SU-DHL-6 (cell line): ENCODE data around the gene IQSEC3.

ENCODE experiments used
- H2AFZ ChIP-seq: fragments of 200-600 bp; sonication (generic); 2 replicates; pipeline ENCODE4 v1.6.1; 2014; ENCODE audit warnings: low read depth, mild to moderate bottlenecking, moderate library complexity, mixed read lengths, antibody characterized with exemption, low read length; ENCODE audit not compliant: severe bottlenecking
- H3F3A ChIP-seq: fragments of 200-600 bp; shearing (Covaris generic); 2 replicates; pipeline ENCODE4 v1.6.0; 2016; ENCODE audit warnings: antibody characterized with exemption, mild to moderate bottlenecking; ENCODE audit not compliant: insufficient read depth
- H3K27ac ChIP-seq: fragments of 200-600 bp; sonication (generic); 2 replicates; pipeline ENCODE4 v1.5.1; 2016; ENCODE audit warnings: low read depth, mild to moderate bottlenecking, low read length, moderate library complexity, mixed read lengths
- H3K27me3 ChIP-seq: fragments of 200-600 bp; sonication (generic), shearing (Covaris generic); 2 replicates; pipeline ENCODE4 v1.6.0; 2014; ENCODE audit warnings: mild to moderate bottlenecking, low read length
- H3K36me3 ChIP-seq: fragments of 200-600 bp; sonication (generic); 2 replicates; pipeline ENCODE4 v1.6.1; 2014; ENCODE audit warnings: mild to moderate bottlenecking, low read length, mixed read lengths
- H3K4me2 ChIP-seq: fragments of 300-600, 200-600 bp; shearing (Covaris generic), sonication (generic); 2 replicates; pipeline ENCODE4 v1.6.0; 2014; ENCODE audit warnings: low read length, low read depth, mild to moderate bottlenecking; ENCODE audit not compliant: poor library complexity, severe bottlenecking
- H3K4me3 ChIP-seq: fragments of 200-600 bp; sonication (generic); 2 replicates; pipeline ENCODE4 v1.5.1; 2014; ENCODE audit warnings: antibody characterized with exemption, low read length, mild to moderate bottlenecking, mixed read lengths; ENCODE audit not compliant: insufficient read depth, poor library complexity, severe bottlenecking
- H3K79me2 ChIP-seq: fragments of 200-600 bp; sonication (generic); 2 replicates; pipeline ENCODE4 v1.6.1; 2014; ENCODE audit warnings: mild to moderate bottlenecking, low read length, moderate library complexity; ENCODE audit not compliant: insufficient read depth
- H3K9ac ChIP-seq: fragments of 200-600 bp; sonication (generic); 2 replicates; pipeline ENCODE4 v1.7.0; 2014; ENCODE audit warnings: mild to moderate bottlenecking, low read length
- H3K9me2 ChIP-seq: fragments of 200-600 bp; sonication (generic); replicated peaks from 2 replicates; pipeline ENCODE4 v1.6.1; 2014; ENCODE audit warnings: low read length; ENCODE audit not compliant: insufficient read depth
- H3K9me3 ChIP-seq: fragments of 200-600 bp; sonication (generic); 2 replicates; pipeline ENCODE4 v1.6.1; 2014; ENCODE audit warnings: low read length, mixed read lengths; ENCODE audit not compliant: insufficient read depth
- H4K20me1 ChIP-seq: fragments of 200-600 bp; sonication (generic); 2 replicates; pipeline ENCODE4 v1.6.1; 2014; ENCODE audit warnings: low read depth, mild to moderate bottlenecking, antibody characterized with exemption, low read length, moderate library complexity, mixed read lengths
- EZH2phosphoT487 ChIP-seq: fragments of 200-600 bp; sonication (generic), shearing (Covaris generic); conservative IDR thresholded peaks from 2 replicates; pipeline ENCODE4 v1.6.1; 2018; ENCODE audit warnings: mild to moderate bottlenecking, antibody characterized with exemption, low read length, moderate library complexity, mixed read lengths
- TF ChIP-seq, protein P1 (sequence below): fragments of 200-600 bp; sonication (generic); IDR thresholded peaks from one replicate; pipeline ENCODE4 v1.5.1; 2017; ENCODE audit warnings: antibody characterized with exemption, mild to moderate bottlenecking, low read length, moderate library complexity; ENCODE audit not compliant: insufficient read depth, poor library complexity, severe bottlenecking

Gene IQSEC3

DNA sequence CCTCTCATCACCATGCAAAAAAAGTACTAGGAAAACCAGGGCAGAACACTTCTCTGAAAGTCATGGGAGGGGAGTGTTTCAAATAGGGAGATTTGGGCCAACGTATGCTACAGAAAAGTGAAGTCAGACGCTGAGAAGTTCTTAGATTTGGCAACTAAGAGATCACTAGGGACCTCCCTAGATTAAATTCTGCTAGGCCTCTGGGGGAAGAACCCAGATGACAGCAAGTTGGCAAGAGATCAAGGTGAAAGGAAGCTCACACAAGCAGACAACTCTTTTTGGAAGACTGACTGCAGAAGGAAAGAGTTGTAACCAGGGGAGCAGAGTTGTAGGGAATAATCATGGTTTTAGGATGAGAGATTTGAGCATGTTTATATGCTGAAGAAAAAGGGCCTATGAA is 20.7 kb downstream of the IQSEC3 start:
- H2AFZ ChIP-seq, result no peak overlapping the region
- peaks cover 15% of the 10 kb centered on the region; the same call in 1 of the 2 replicates for H3K9me3 ChIP-seq
- H3K4me3 ChIP-seq, result no peak overlapping the region
- H4K20me1 ChIP-seq, result no peaks in the 10 kb centered on the region
- H3F3A ChIP-seq, result no peaks in the 10 kb centered on the region
- H3K27ac ChIP-seq, result no peak overlapping the region
- TF ChIP-seq, protein P1, sequence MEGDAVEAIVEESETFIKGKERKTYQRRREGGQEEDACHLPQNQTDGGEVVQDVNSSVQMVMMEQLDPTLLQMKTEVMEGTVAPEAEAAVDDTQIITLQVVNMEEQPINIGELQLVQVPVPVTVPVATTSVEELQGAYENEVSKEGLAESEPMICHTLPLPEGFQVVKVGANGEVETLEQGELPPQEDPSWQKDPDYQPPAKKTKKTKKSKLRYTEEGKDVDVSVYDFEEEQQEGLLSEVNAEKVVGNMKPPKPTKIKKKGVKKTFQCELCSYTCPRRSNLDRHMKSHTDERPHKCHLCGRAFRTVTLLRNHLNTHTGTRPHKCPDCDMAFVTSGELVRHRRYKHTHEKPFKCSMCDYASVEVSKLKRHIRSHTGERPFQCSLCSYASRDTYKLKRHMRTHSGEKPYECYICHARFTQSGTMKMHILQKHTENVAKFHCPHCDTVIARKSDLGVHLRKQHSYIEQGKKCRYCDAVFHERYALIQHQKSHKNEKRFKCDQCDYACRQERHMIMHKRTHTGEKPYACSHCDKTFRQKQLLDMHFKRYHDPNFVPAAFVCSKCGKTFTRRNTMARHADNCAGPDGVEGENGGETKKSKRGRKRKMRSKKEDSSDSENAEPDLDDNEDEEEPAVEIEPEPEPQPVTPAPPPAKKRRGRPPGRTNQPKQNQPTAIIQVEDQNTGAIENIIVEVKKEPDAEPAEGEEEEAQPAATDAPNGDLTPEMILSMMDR, result no peak
- TF ChIP-seq EZH2phosphoT487, result no peak
- no peak overlapping the region for H3K4me2 ChIP-seq
- H3K79me2 ChIP-seq, result no peaks in the 10 kb centered on the region
- H3K9ac ChIP-seq, result no peak overlapping the region
- no peaks in the 10 kb centered on the region for H3K9me2 ChIP-seq
- H3K27me3 ChIP-seq, result no peaks in the 10 kb centered on the region
- H3K36me3 ChIP-seq, result no peaks in the 10 kb centered on the region

DNA sequence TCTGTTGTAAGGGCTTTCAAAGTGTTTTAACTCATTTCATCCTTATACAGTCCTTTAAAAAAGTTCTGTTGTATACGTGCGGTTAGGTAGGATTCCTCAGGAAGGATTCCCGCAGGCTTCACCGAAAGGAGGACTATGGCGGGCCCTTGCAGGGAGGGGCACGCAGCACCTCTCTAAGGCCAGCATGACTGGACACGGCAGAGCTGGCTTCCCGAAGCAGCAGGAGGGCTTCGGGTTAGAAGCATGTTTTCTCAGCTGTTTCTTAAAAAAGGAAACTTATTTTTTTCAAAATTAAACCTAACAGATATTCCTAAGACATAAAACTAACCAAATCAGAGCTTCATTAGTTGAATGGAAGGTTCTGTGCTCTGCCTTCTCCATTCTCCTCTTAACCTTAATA is 21.3 kb downstream of the IQSEC3 start:
- Histone ChIP-seq H3K27me3 (no peaks in the 10 kb centered on the region), H3K9ac (no peak overlapping the region), H3K4me2 (no peak overlapping the region), H3K79me2 (no peaks in the 10 kb centered on the region), H3K4me3 (no peak overlapping the region), H3K9me3 (peaks cover 15% of the 10 kb centered on the region; the same call in 1 of the 2 replicates), H3K36me3 (no peaks in the 10 kb centered on the region), H2AFZ (no peak overlapping the region), H4K20me1 (no peaks in the 10 kb centered on the region), H3F3A (no peaks in the 10 kb centered on the region), H3K27ac (no peak overlapping the region), H3K9me2 (no peaks in the 10 kb centered on the region)
- TF ChIP-seq, protein P1, result no peak
- no peak for TF ChIP-seq EZH2phosphoT487

DNA sequence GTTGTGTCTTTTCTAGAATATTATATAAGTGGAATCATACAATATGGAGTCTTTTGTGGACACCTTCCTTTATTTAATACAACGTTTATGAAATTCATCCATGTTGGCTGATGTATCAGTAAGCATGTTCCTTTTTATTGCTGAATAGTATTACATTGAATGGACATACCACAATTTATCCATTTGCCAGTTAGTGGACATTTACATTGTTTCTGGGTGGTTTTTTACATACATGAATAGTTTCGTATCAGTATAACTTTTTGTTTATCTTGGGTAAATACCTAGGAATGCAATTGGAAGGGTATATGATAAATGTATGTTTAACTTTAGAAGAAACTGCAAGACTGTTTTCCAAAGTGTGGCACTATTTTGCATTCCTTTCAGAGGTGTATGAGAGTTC is 23.1 kb downstream of the IQSEC3 start:
- H3K9me2 ChIP-seq, result no peaks in the 10 kb centered on the region
- no peak overlapping the region for H3K4me2 ChIP-seq
- H3F3A ChIP-seq, result no peaks in the 10 kb centered on the region
- no peak overlapping the region for H3K27ac ChIP-seq
- no peak overlapping the region for H3K4me3 ChIP-seq
- H3K9ac ChIP-seq, result no peak overlapping the region
- no peaks in the 10 kb centered on the region for H3K36me3 ChIP-seq
- no peak overlapping the region for H2AFZ ChIP-seq
- no peaks in the 10 kb centered on the region for H4K20me1 ChIP-seq
- peaks cover 15% of the 10 kb centered on the region; the same call in 1 of the 2 replicates for H3K9me3 ChIP-seq
- no peaks in the 10 kb centered on the region for H3K27me3 ChIP-seq
- TF ChIP-seq, protein P1, result no peak
- no peak for TF ChIP-seq EZH2phosphoT487
- no peaks in the 10 kb centered on the region for H3K79me2 ChIP-seq
